HG03442 (cell line): ENCODE measurements around the gene DTNBP1.
A peak's percentile ranks its signal among the peaks of the same experiment; 100 is the strongest.

Experiments used
- ATAC-seq: cut with Tn5 transposase; IDR thresholded peaks from one replicate; pipeline ENCODE4 v1.9.1; 2021; ENCODE audit warnings: mild to moderate bottlenecking, moderate library complexity; ENCODE audit not compliant: unreplicated experiment

The DTNBP1 gene

DNA sequence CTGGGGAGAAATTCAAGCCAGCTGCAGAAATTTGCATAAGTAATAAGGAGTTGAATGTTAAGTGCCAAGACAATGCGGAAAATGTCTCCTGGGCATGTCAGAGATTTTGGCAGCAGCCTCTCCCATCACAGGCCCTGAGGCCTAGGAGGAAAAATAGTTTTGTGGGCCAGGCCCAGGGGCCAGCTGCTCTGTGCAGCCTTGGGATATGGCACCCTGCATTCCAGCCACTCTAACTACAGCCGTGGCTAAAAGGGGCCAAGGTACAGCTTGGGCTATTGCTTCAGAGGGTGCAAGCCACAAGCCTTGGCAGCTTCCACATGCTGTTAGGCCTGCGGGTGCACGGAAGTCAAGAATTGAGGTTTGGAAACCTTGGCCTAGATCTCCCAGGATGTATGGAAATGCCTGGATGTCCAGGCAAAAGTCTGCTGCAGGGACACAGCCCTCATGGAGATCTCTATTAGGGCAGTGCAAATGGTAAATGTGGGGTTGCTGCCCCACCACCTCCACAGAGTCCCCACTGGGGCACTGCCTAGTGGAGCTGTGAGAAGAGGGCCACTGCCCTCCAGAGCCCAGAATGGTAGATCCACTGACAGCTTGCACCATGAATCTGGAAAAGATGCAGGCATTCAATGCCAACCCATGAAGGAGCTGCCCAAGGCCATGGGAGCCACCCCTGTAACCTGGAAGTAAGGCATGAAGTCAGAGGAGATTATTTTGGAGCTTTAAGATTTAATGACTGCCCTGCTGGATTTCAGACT is 126.5 kb downstream of the DTNBP1 start:
- ATAC-seq = no peak

- ATAC-seq = no peak
These were observed 127.2 kb downstream of the DTNBP1 start for GRCh38 chr6:15535495-15536197.

DNA sequence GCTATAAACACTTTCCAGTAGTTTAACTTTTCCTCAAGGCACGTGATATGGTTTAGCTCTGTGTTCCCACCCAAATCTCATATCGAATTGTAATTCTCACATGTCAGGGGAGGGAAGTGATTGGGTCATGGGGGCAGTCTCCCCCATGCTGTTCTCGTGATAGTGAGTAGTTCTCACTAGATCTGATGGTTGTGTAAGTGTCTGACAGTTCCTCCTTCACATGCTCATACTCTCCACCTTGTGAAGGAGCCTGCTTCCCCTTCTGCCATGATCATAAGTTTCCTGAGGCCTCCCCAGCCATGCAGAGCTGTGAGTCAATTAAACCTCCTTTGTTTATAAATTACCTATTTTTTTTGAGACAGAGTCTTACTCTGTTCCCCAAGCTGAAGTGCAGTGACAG is 127.9 kb downstream of the DTNBP1 start:
- no peak for ATAC-seq

- ATAC-seq = no peak
These were observed 129.3 kb downstream of the DTNBP1 start for GRCh38 chr6:15533379-15534026.

DNA sequence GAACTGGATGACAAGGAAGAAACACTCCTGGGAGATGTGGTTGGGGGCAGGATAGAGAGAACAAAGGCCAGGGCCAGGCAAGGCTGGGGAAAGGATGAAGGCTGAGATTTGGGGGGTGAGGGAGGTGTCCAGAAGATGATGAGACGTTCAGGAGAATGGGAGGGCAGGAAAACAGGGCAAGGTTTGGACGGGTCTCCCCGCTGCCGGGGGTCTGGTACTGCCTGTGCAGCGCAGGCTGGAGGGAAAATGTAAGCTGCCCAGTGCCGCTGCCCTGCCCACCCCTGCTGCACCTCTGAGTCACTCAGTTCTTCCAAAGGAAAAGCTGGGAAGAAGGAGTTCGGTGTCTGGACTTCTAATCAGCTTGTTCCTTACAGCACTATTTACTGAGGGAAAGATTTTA is 130.9 kb downstream of the DTNBP1 start:
- ATAC-seq = no peak

GRCh38 chr6:15530411-15530810 is 132.4 kb downstream of the DTNBP1 start:
- ATAC-seq = no peak

- ATAC-seq = no peak
These were observed 134.0 kb downstream of the DTNBP1 start for GRCh38 chr6:15528870-15529269.

GRCh38 chr6:15527838-15528617 is 134.8 kb downstream of the DTNBP1 start:
- no peak for ATAC-seq

DNA sequence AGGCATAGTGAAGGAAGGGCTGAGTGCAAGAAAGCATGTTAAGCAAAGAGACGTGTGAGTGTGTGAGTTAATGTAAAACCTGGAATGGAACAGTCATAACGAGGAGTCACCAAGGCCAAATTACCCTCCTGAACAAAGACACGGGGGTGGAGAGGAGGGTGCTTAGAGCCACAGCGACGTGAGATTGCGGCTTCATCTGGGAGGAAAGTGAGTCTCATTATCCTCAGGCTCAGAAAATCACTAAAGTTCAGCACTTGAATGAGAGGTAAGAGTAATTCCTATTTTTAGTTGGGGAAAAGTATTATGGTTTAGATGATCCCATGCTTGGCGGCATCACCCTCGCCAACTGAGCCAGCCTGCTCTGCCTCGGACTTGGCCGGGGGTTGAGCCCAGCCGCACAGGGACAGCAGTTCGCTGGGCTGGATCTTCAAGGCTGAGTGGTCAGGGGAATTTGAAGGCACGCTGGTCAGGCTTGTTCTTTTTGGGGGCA is 136.6 kb downstream of the DTNBP1 start:
- peak; percentile 76 for ATAC-seq

GRCh38 chr6:15524861-15525401 is 137.9 kb downstream of the DTNBP1 start:
- ATAC-seq = no peak

- no peak for ATAC-seq
These were observed 138.9 kb downstream of the DTNBP1 start for GRCh38 chr6:15523679-15524630.

DNA sequence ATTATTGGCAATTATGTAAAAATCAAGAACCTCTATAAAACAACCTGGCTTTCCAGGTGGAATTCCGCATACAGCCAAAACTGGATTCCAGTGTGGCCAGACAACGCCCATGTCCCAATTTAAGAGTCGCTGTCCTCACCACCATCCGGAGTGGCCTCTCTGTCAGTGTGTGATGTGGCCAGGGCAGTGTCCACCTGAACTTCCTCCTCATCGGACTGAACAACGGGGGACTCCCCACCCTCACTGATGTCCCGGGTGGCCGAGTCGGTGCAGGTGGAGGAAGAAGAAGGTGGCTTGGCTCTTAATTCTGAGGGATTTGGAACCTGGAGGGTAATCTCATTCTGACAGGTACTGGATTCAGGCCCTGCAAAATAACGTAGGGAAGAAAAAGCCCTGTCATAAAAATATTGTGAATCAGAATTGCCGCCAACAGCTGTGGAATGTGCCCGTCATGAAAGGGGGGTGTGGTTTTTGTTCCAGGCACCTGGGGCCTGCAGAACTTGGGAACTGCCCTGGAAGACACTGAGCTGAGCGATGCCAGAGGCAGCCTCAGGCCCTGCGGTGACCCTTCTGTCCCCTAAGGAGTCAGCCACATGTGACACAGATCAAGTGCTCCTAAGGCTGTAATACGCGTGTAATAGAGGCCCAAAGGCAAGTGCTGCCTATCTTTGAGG is 139.8 kb downstream of the DTNBP1 start:
- ATAC-seq = no peak

GRCh38 chr6:15522427-15522826 is 140.4 kb downstream of the DTNBP1 start:
- no peak for ATAC-seq

GRCh38 chr6:15522026-15522425 is 140.8 kb downstream of the DTNBP1 start:
- no peak for ATAC-seq

DNA sequence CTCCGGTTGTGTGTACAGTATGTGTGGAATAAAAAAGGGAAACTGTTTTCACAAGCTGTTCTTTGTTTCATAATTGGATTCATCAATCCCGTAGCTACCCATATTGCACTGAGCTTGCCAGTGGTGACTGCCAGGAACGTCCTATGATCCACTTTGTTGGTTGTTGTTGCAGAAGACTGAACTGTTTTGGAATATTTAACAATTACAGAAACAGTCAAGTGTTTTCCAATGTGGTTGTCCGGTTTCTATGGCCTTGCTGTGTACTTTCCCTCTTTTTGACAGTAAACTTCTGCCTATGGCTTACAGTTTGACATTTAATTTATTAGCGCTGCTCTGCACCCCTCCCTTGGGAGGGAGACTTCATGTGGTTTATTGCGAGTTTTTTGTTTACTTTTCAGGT is 141.2 kb downstream of the DTNBP1 start:
- ATAC-seq = no peak

DNA sequence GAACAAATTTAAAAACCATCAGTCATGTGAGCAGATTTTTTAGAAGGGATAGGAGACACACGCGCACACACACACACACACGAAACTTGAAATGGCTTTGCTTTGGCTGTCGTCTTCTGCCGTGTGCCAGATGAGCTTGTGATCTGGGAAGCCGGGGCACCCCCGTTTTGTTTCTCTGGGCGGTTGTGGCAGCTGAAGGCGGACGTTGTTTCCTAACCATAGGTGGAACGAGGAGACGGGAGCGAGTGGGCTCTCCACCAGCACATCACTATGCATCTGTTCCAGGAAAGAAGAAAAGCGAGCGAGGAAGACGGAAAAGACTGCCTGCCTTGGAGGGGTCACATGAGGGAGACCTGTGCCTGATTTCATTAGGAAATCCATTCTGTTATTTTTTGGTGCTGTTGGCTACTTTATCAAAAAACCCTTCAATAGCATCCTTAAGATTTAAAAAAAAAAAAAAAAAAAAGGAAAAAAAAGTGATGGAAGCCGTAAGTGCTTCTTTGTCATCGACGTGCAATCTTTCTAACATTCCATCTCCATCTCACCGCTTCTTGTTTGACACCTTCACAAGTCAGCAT is 142.1 kb downstream of the DTNBP1 start:
- ATAC-seq = no peak

DNA sequence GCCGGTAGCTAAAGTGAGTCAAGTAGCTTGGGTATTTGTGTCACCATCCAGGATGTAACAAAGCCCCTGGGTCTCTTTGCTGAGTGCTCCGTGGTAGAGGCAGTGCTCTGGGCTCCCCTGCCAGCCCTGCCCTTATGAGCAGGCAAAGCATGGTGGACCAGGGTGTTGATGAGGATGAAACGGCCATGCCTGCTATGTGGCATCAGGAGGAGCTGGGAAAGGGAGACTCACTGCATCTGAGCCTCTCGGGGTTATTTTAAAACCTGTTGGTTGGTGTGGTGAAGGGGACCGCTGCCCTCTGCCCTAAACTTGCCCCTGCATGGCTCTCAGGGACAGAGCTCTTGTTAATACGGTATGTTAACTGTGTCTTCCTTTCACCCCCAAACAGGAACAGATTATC is 143.1 kb downstream of the DTNBP1 start:
- ATAC-seq = no peak

DNA sequence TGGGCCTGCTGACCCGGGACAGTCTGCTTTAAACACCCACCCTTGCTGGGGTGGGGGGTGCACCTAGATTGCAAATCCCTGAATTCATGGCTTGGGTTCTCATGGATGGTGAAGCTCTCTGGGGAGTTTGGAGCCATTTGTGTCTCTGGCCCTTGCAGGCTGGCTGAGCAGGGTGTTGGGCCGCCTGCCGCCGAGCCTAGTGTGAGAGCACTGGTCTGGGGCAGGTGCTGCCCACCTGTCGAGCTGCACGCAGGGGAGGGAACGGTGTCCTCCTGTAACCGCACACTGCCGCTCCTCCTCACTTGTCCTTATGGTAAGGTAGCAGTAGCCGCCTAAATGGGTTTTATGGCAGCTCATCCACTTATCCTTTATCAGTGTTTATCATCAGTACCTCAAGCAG is 143.9 kb downstream of the DTNBP1 start:
- no peak for ATAC-seq

- no peak for ATAC-seq
These were observed 144.8 kb downstream of the DTNBP1 start for GRCh38 chr6:15518057-15518456.
